Measurements from ENCODE around the gene YY1AP1. TPM values are rescaled to one million over a fixed set of nuclear protein-coding genes. Genes with fewer than 3 reads are reported as not detected.
A peak's percentile ranks its signal among the peaks of the same experiment; 100 is the strongest.

The YY1AP1 gene
- 83.5 and 91.5 TPM in 2 replicates for polyA plus RNA-seq (2011; rRNA removed)
- polyA plus RNA-seq (2012; cell fraction: cytosol; rRNA removed) = 35.8 and 41.6 TPM in 2 replicates
- polyA plus RNA-seq (2012; cell fraction: nucleus; rRNA removed) = 42.9 and 56.6 TPM in 2 replicates
- 33.5 to 34.2 TPM (median 33.8 TPM) in 3 replicates for polyA plus RNA-seq (2017; fragmentation: RNase III; extraction: RNeasy Plus Mini Kit Qiagen cat#74134 plus additional on column Dnase treatment)
- 49.1 and 54.4 TPM in 2 replicates for polyA minus RNA-seq (2011; rRNA and poly(A)+ RNA removed)

GRCh38 chr1:155688324-155689080, at the start of gene YY1AP1:
TSS of gene YY1AP1 (minus strand) at chr1:155688774. CDS start at chr1:155680436, 8,338 bp downstream.
- DNase-seq (ENCODE audit: low read depth in 1 of 2, low spot score in 1 of 2) (peak; percentile 90 to 91), FAIRE-seq (no peak), ATAC-seq (peak; percentile 91 to 93)
- CTCF ChIA-PET = no interaction called here
- peak within 1 kb of the TSS; percentile 74 for H3K4me3 ChIP-seq
- POLR2A ChIA-PET = no interaction called here
- H3K27ac ChIP-seq = peak within 1 kb of the TSS; percentile 93 to 100
- peak; percentile 84 for TF ChIP-seq GATA3 (IDR thresholded peaks at IDR 0.05; ENCODE audit: borderline replicate concordance)
- TF ChIP-seq CHD2 (IDR thresholded peaks at IDR 0.05; ENCODE audit: low read length, partially characterized antibody) = no peak
- peak; percentile 49 to 82; a peak in 4 of 5 replicates for TF ChIP-seq JUN (IDR thresholded peaks at IDR 0.05)
- TF ChIP-seq HEYL (CRISPR knock-in tag; IDR thresholded peaks at IDR 0.05) = no peak
- peak; percentile 84 for TF ChIP-seq BHLHE40 (IDR thresholded peaks at IDR 0.05; ENCODE audit: low read depth, low read length)
- no peak for TF ChIP-seq E2F6 (IDR thresholded peaks at IDR 0.05; ENCODE audit: borderline replicate concordance, low read depth)
- TF ChIP-seq, protein P1, sequence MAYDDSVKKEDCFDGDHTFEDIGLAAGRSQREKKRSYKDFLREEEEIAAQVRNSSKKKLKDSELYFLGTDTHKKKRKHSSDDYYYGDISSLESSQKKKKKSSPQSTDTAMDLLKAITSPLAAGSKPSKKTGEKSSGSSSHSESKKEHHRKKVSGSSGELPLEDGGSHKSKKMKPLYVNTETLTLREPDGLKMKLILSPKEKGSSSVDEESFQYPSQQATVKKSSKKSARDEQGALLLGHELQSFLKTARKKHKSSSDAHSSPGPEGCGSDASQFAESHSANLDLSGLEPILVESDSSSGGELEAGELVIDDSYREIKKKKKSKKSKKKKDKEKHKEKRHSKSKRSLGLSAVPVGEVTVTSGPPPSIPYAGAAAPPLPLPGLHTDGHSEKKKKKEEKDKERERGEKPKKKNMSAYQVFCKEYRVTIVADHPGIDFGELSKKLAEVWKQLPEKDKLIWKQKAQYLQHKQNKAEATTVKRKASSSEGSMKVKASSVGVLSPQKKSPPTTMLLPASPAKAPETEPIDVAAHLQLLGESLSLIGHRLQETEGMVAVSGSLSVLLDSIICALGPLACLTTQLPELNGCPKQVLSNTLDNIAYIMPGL (CRISPR knock-in tag; IDR thresholded peaks at IDR 0.05; ENCODE audit: borderline replicate concordance) = peak; percentile 88; the same call in 1 of the 2 replicates
- TF ChIP-seq, protein P2, sequence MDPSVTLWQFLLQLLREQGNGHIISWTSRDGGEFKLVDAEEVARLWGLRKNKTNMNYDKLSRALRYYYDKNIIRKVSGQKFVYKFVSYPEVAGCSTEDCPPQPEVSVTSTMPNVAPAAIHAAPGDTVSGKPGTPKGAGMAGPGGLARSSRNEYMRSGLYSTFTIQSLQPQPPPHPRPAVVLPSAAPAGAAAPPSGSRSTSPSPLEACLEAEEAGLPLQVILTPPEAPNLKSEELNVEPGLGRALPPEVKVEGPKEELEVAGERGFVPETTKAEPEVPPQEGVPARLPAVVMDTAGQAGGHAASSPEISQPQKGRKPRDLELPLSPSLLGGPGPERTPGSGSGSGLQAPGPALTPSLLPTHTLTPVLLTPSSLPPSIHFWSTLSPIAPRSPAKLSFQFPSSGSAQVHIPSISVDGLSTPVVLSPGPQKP (IDR thresholded peaks at IDR 0.05; ENCODE audit: low read depth, low read length) = no peak
- TF ChIP-seq, protein P3, sequence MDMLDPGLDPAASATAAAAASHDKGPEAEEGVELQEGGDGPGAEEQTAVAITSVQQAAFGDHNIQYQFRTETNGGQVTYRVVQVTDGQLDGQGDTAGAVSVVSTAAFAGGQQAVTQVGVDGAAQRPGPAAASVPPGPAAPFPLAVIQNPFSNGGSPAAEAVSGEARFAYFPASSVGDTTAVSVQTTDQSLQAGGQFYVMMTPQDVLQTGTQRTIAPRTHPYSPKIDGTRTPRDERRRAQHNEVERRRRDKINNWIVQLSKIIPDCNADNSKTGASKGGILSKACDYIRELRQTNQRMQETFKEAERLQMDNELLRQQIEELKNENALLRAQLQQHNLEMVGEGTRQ (IDR thresholded peaks at IDR 0.05) = no peak
- TF ChIP-seq POLR2A (IDR thresholded peaks at IDR 0.05; ENCODE audit: low read length) = peak; percentile 43
- TF ChIP-seq, protein P4, sequence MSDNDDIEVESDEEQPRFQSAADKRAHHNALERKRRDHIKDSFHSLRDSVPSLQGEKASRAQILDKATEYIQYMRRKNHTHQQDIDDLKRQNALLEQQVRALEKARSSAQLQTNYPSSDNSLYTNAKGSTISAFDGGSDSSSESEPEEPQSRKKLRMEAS (IDR thresholded peaks at IDR 0.05) = peak; percentile 14; the same call in 1 of the 2 replicates
- no peak for TF ChIP-seq SREBF2 (IDR thresholded peaks at IDR 0.05)
- H3K4me1 ChIP-seq = peaks cover 20% of the 10 kb centered on the region; the same call in 2 of the 3 replicates
- WGBS (ENCODE audit: missing lambda C conversion rate) = under 1% methylated on average over 54 of the region's 81 CpGs
- no peaks in the 10 kb centered on the region for H3K9me3 ChIP-seq
- H3K4me2 ChIP-seq = peak within 1 kb of the TSS; percentile 82

- ATAC-seq (peak; percentile 95 to 96), DNase-seq (ENCODE audit: low read depth in 1 of 2, low spot score in 1 of 2) (peak; percentile 33 to 81), FAIRE-seq (peak; percentile 23)
- 66% methylated on average over 12 of the region's 12 CpGs for WGBS (ENCODE audit: missing lambda C conversion rate)
- H3K4me2 ChIP-seq = no peak overlapping the region
- H3K27ac ChIP-seq = no peak overlapping the region
- no peak overlapping the region for H3K4me3 ChIP-seq
- ChIA-PET POLR2A (interaction anchor here (0.6 kb wide), 1 partner anchor 1432 kb away, joined by 7 read pairs; no protein-coding TSS in a partner anchor), CTCF (interaction anchor here (0.6 to 1.6 kb wide), 16 partner anchors 8 to 504 kb away, joined by 3 to 6 read pairs (median 3); no protein-coding TSS in a partner anchor)
- TF ChIP-seq MAFK (IDR thresholded peaks at IDR 0.05; ENCODE audit: partially characterized antibody) (peak; percentile 54), CEBPB (IDR thresholded peaks at IDR 0.05) (no peak), SMC3 (IDR thresholded peaks at IDR 0.05) (peak; percentile 29; the same call in 2 of the 3 replicates), CTCF (IDR thresholded peaks at IDR 0.05) (peak; percentile 67), RAD21 (conservative IDR thresholded peaks at IDR 0.05 in 1 of 2, IDR thresholded peaks at IDR 0.05 in 1 of 2) (peak; percentile 40 to 64; a peak in 3 of 5 replicates), NFE2L2 (conservative IDR thresholded peaks at IDR 0.05; ENCODE audit: low read length) (no peak), RFX5 (IDR thresholded peaks at IDR 0.05) (no peak), PHF8 (IDR thresholded peaks at IDR 0.05; ENCODE audit: borderline replicate concordance, low read depth) (no peak), EHF (CRISPR knock-in tag; IDR thresholded peaks at IDR 0.05) (no peak), FOSL2 (IDR thresholded peaks at IDR 0.05) (no peak), FOSL2 (CRISPR knock-in tag; IDR thresholded peaks at IDR 0.05) (no peak), HOXB13 (CRISPR knock-in tag; IDR thresholded peaks at IDR 0.05; ENCODE audit: low read depth) (no peak)
- no peaks in the 10 kb centered on the region for H3K9me3 ChIP-seq
- H3K4me1 ChIP-seq = no peaks in the 10 kb centered on the region
These were observed 40.7 kb upstream of the YY1AP1 start for GRCh38 chr1:155729031-155729898.

All from A549 (cell line).